SK-MEL-5 (cell line): ENCODE data around the gene AMOTL2. TPM values are rescaled to one million over a fixed set of nuclear protein-coding genes. Genes with fewer than 3 reads are reported as not detected.

Experiments
- DNase-seq: peaks from one replicate; pipeline ENCODE4 v3.0.0-alpha.2; 2016; ENCODE audit warnings: low read depth, low spot score
- in situ Hi-C: cut with HindIII; loops from 2 replicates; pipeline ENCODE4 v1.10.0; 2016; ENCODE audit warnings: low sequenced_read_pairs, high pct_unique_total_duplicates, low pct_unique_long_range_greater_than_20kb
- total RNA-seq: library from RNA; depleted of rRNA; stranded (reverse); fragments of >200 nt; shearing (Covaris generic); gene quantifications from 2 replicates; pipeline ENCODE4 v1.2.3, GENCODE V29; 2014

The AMOTL2 gene
- total RNA-seq, 1 experiment from 2014 or later = 12.1 TPM

GRCh38 chr3:134359121-134360010 lies 14.9 kb downstream of the AMOTL2 start:
- no peak for DNase-seq
- in situ Hi-C loops = no loop called here

GRCh38 chr3:134357914-134358811 lies 16.1 kb downstream of the AMOTL2 start:
- in situ Hi-C loops = no loop called here
- DNase-seq = peak; percentile 90

GRCh38 chr3:134357261-134357913 lies 16.9 kb downstream of the AMOTL2 start:
- in situ Hi-C loops = no loop called here

GRCh38 chr3:134356411-134357040 lies 17.7 kb downstream of the AMOTL2 start:
- in situ Hi-C loops = no loop called here
- no peak for DNase-seq

More at GRCh38 chr3:134357261-134357913, 16.9 kb downstream of the AMOTL2 start:
- no peak for DNase-seq

GRCh38 chr3:134355416-134355815 lies 18.8 kb downstream of the AMOTL2 start:
- in situ Hi-C loops = no loop called here
- no peak for DNase-seq

- in situ Hi-C loops = no loop called here
- no peak for DNase-seq
Observed at GRCh38 chr3:134354612-134355251, 19.5 kb downstream of the AMOTL2 start.

- in situ Hi-C loops = no loop called here
- no peak for DNase-seq
Observed at GRCh38 chr3:134353831-134354611, 20.2 kb downstream of the AMOTL2 start.

GRCh38 chr3:134353171-134353825 lies 20.9 kb downstream of the AMOTL2 start:
- in situ Hi-C loops = no loop called here
- DNase-seq = no peak

GRCh38 chr3:134352031-134352671 lies 22.1 kb downstream of the AMOTL2 start:
- in situ Hi-C loops = no loop called here
- no peak for DNase-seq

- in situ Hi-C loops = no loop called here
- no peak for DNase-seq
Observed at GRCh38 chr3:134351427-134351826, 22.8 kb downstream of the AMOTL2 start.

GRCh38 chr3:134350861-134351311 lies 23.4 kb downstream of the AMOTL2 start:
- in situ Hi-C loops = no loop called here
- no peak for DNase-seq

GRCh38 chr3:134350266-134350665 lies 24.0 kb downstream of the AMOTL2 start:
- DNase-seq = no peak
- in situ Hi-C loops = no loop called here

- DNase-seq = no peak
- in situ Hi-C loops = no loop called here
Observed at GRCh38 chr3:134348524-134348923, 25.7 kb downstream of the AMOTL2 start.

GRCh38 chr3:134347551-134347950 lies 26.7 kb downstream of the AMOTL2 start:
- no peak for DNase-seq
- in situ Hi-C loops = no loop called here

GRCh38 chr3:134346744-134347143 lies 27.5 kb downstream of the AMOTL2 start:
- in situ Hi-C loops = no loop called here
- DNase-seq = no peak
